PFSK-1 (cell line): ENCODE measurements around the gene PHLDA1.

Source experiments
- POLR2AphosphoS5 ChIP-seq: IDR thresholded peaks from 2 replicates; pipeline ENCODE4 v1.6.1; 2012; ENCODE audit warnings: low read depth, mild to moderate bottlenecking, control low read depth, low read length, moderate library complexity
- REST ChIP-seq, 2 experiments: IDR thresholded peaks; 2 replicates each; pipeline versions ENCODE4 v1.6.1 to v1.8.0; 2011 to 2012; ENCODE audit warnings: low read depth in 2 of 2, low read length in 2 of 2, control low read depth in 1 of 2, inconsistent platforms in 1 of 2, mild to moderate bottlenecking in 1 of 2, moderate library complexity in 1 of 2; ENCODE audit not compliant: insufficient read depth in 1 of 2
- SIN3A ChIP-seq: IDR thresholded peaks from 2 replicates; pipeline ENCODE4 v1.6.1; 2012; ENCODE audit warnings: mild to moderate bottlenecking, low read length, moderate library complexity, borderline replicate concordance; ENCODE audit not compliant: insufficient read depth
- TAF1 ChIP-seq: IDR thresholded peaks from 2 replicates; pipeline ENCODE4 v1.6.1; 2012; ENCODE audit warnings: low read length, control low read depth, borderline replicate concordance; ENCODE audit not compliant: insufficient read depth

DNA sequence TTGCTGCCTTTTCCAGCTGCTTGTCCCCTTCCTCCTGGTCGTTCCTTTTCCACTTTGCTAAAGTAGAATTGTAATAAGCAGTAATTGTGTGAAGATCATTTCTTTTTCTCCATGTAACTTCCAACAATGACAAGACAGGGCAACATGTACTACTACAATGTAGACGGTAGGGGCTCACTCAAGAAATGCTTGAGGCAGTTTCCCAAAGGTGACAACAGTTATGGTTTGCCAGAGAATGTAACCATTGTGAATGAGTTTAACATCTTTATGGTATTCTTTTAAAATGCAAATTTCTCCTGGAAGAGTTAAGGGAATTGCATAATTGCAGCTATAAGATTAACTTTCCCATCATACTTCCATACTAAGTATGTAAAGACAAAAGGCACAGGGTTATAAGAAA lies 23.8 kb upstream of the PHLDA1 start:
- no peak for TF ChIP-seq TAF1
- no peak for TF ChIP-seq SIN3A
- no peak for TF ChIP-seq REST (IDR thresholded peaks at IDR 0.05; ENCODE audit: insufficient read depth in 1 of 2, low read depth in 2 of 2, low read length in 2 of 2)
- TF ChIP-seq POLR2AphosphoS5, result no peak
